H9 (cell line): ENCODE results near the gene MRTFA. TPM values are rescaled to one million over a fixed set of nuclear protein-coding genes. Genes with fewer than 3 reads are reported as not detected.

ENCODE experiments used
- DNase-seq: peaks from one replicate; pipeline ENCODE4 v3.0.0-alpha.2; 2017
- H2AFZ ChIP-seq: one replicate; pipeline ENCODE4 v1.6.1; 2013; ENCODE audit warnings: mild to moderate bottlenecking, low read length, control low read depth, moderate library complexity
- H2AK5ac ChIP-seq: 2 replicates; pipeline ENCODE4 v1.6.1; 2013; ENCODE audit warnings: low read length, control low read depth, mixed read lengths; ENCODE audit not compliant: insufficient read length
- H2BK120ac ChIP-seq: one replicate; pipeline ENCODE4 v1.6.1; 2013; ENCODE audit warnings: low read depth, mild to moderate bottlenecking, low read length, control low read depth, inconsistent platforms; ENCODE audit not compliant: poor library complexity, severe bottlenecking
- H2BK12ac ChIP-seq: 2 replicates; pipeline ENCODE4 v1.6.1; 2013; ENCODE audit warnings: low read length, control low read depth, mixed read lengths, low read depth; ENCODE audit not compliant: insufficient read length
- H2BK15ac ChIP-seq: 2 replicates; pipeline ENCODE4 v1.6.1; 2013; ENCODE audit warnings: low read depth, low read length, control low read depth
- H2BK20ac ChIP-seq: one replicate; pipeline ENCODE4 v1.6.1; 2013; ENCODE audit warnings: low read depth, mild to moderate bottlenecking, low read length, control low read depth, inconsistent platforms; ENCODE audit not compliant: poor library complexity, severe bottlenecking
- H2BK5ac ChIP-seq: 2 replicates; pipeline ENCODE4 v1.6.1; 2013; ENCODE audit warnings: low read length, control low read depth, mixed read lengths; ENCODE audit not compliant: insufficient read length
- H3K14ac ChIP-seq: 2 replicates; pipeline ENCODE4 v1.6.1; 2013; ENCODE audit warnings: low read length, control low read depth; ENCODE audit not compliant: insufficient read depth
- H3K18ac ChIP-seq: 2 replicates; pipeline ENCODE4 v1.6.1; 2013; ENCODE audit warnings: low read depth, mild to moderate bottlenecking, mixed read lengths, low read length, control low read depth; ENCODE audit not compliant: insufficient read length
- H3K23ac ChIP-seq: 2 replicates; pipeline ENCODE4 v1.6.1; 2013; ENCODE audit warnings: low read length, control low read depth, mixed read lengths, low read depth; ENCODE audit not compliant: insufficient read length
- H3K23me2 ChIP-seq: 2 replicates; pipeline ENCODE4 v1.6.1; 2013; ENCODE audit warnings: low read depth, mild to moderate bottlenecking, mixed read lengths, low read length, control low read depth; ENCODE audit not compliant: insufficient read length, poor library complexity, severe bottlenecking
- H3K27ac ChIP-seq: 2 replicates; pipeline ENCODE4 v1.5.1; 2013; ENCODE audit warnings: low read length, control low read depth, mixed read lengths, low read depth; ENCODE audit not compliant: insufficient read length
- H3K27me3 ChIP-seq: 2 replicates; pipeline ENCODE4 v1.6.1; 2013; ENCODE audit warnings: low read length, control low read depth, inconsistent platforms; ENCODE audit not compliant: insufficient read depth
- H3K4ac ChIP-seq: 2 replicates; pipeline ENCODE4 v1.6.1; 2013; ENCODE audit warnings: low read depth, mild to moderate bottlenecking, control low read depth, inconsistent platforms, low read length, moderate library complexity
- H3K4me1 ChIP-seq: 2 replicates; pipeline ENCODE4 v1.6.1; 2013; ENCODE audit warnings: low read length, control low read depth, inconsistent platforms; ENCODE audit not compliant: insufficient read depth
- H3K4me2 ChIP-seq: 2 replicates; pipeline ENCODE4 v1.6.1; 2013; ENCODE audit warnings: low read length, control low read depth, mixed read lengths; ENCODE audit not compliant: insufficient read length, insufficient read depth
- H3K56ac ChIP-seq: 2 replicates; pipeline ENCODE4 v1.6.1; 2013; ENCODE audit warnings: low read depth, mild to moderate bottlenecking, mixed read lengths, low read length, control low read depth; ENCODE audit not compliant: insufficient read length
- H3K79me1 ChIP-seq: 2 replicates; pipeline ENCODE4 v1.6.1; 2013; ENCODE audit warnings: low read depth, mild to moderate bottlenecking, moderate library complexity, low read length, control low read depth, inconsistent platforms; ENCODE audit not compliant: insufficient read depth, poor library complexity, severe bottlenecking
- H3K79me2 ChIP-seq: 2 replicates; pipeline ENCODE4 v1.6.1; 2013; ENCODE audit warnings: low read length, control low read depth, inconsistent platforms; ENCODE audit not compliant: insufficient read depth
- H3K9ac ChIP-seq: 2 replicates; pipeline ENCODE4 v1.6.1; 2013; ENCODE audit warnings: low read length, control low read depth, mixed read lengths; ENCODE audit not compliant: insufficient read length; ENCODE audit errors: extremely low read depth
- H3K9me3 ChIP-seq: one replicate; pipeline ENCODE4 v1.6.1; 2013; ENCODE audit warnings: low read depth, low read length, inconsistent platforms; ENCODE audit not compliant: control insufficient read depth
- H3T11ph ChIP-seq: one replicate; pipeline ENCODE4 v1.6.1; 2013; ENCODE audit warnings: mild to moderate bottlenecking, low read length, control low read depth, inconsistent platforms
- H4K20me1 ChIP-seq: one replicate; pipeline ENCODE4 v1.6.1; 2013; ENCODE audit not compliant: control insufficient read depth, insufficient read length, insufficient read depth
- H4K5ac ChIP-seq: 2 replicates; pipeline ENCODE4 v1.6.1; 2013; ENCODE audit warnings: low read depth, mild to moderate bottlenecking, mixed read lengths, low read length, control low read depth; ENCODE audit not compliant: insufficient read length
- H4K8ac ChIP-seq: replicated peaks from 2 replicates; pipeline ENCODE4 v1.6.1; 2013; ENCODE audit warnings: low read length, control low read depth, mixed read lengths, low read depth; ENCODE audit not compliant: insufficient read length
- H4K91ac ChIP-seq: 2 replicates; pipeline ENCODE4 v1.6.1; 2013; ENCODE audit warnings: low read depth, mild to moderate bottlenecking, moderate library complexity, mixed read lengths, low read length, control low read depth; ENCODE audit not compliant: insufficient read length
- H3K27ac Mint-ChIP-seq, 3 experiments: 2 replicates in 2 of 3; 3 replicates in 1 of 3; pipeline ENCODE4 v1.8.0; 2020 to 2021; ENCODE audit warnings: mixed read lengths in 3 of 3, mild to moderate bottlenecking in 1 of 3, moderate library complexity in 1 of 3
- H3K27me3 Mint-ChIP-seq: 2 replicates; pipeline ENCODE4 v1.8.0; 2021; ENCODE audit warnings: low read depth, mild to moderate bottlenecking, moderate library complexity, mixed read lengths
- H3K36me3 Mint-ChIP-seq, 3 experiments: 2 replicates in 2 of 3; 3 replicates in 1 of 3; pipeline ENCODE4 v1.8.0; 2020 to 2021; ENCODE audit warnings: low read depth in 3 of 3, mixed read lengths in 3 of 3; ENCODE audit not compliant: insufficient read depth in 1 of 3
- H3K4me1 Mint-ChIP-seq, 2 experiments: 2 replicates each; pipeline ENCODE4 v1.8.0; 2020; ENCODE audit warnings: mixed read lengths in 2 of 2
- H3K4me3 Mint-ChIP-seq, 2 experiments: 2 replicates in 1 of 2; 3 replicates in 1 of 2; pipeline ENCODE4 v1.8.0; 2020 to 2021; ENCODE audit warnings: mild to moderate bottlenecking in 2 of 2, mixed read lengths in 2 of 2, moderate library complexity in 1 of 2
- H3K9me3 Mint-ChIP-seq, 2 experiments: 2 replicates in 1 of 2; 3 replicates in 1 of 2; pipeline ENCODE4 v1.8.0; 2020; ENCODE audit warnings: mild to moderate bottlenecking in 2 of 2, mixed read lengths in 2 of 2, moderate library complexity in 1 of 2
- WGBS: extraction: QIAGEN DNeasy Blood & Tissue Kit; methylation state at CpG from one replicate; pipeline ENCODE4 v1.1.7; 2013; ENCODE audit warnings: missing lambda C conversion rate, low lambda C conversion rate, mixed read lengths; ENCODE audit not compliant: insufficient read length; ENCODE audit errors: extremely low coverage; 5-methylcytosine and 5-hydroxymethylcytosine counted together
- total RNA-seq: library from RNA; stranded (reverse); gene quantifications from 2 replicates; pipeline ENCODE4 v1.2.1, GENCODE V29; 2021
- TF ChIP-seq, protein P1 (sequence below): fragments of 200-600 bp; sonication (generic); conservative IDR thresholded peaks from 3 replicates; pipeline ENCODE4 v1.8.0; 2021; ENCODE audit warnings: antibody characterized with exemption, mild to moderate bottlenecking

Gene MRTFA
- total RNA-seq, 1 experiment from 2014 or later: 38.1 TPM

DNA sequence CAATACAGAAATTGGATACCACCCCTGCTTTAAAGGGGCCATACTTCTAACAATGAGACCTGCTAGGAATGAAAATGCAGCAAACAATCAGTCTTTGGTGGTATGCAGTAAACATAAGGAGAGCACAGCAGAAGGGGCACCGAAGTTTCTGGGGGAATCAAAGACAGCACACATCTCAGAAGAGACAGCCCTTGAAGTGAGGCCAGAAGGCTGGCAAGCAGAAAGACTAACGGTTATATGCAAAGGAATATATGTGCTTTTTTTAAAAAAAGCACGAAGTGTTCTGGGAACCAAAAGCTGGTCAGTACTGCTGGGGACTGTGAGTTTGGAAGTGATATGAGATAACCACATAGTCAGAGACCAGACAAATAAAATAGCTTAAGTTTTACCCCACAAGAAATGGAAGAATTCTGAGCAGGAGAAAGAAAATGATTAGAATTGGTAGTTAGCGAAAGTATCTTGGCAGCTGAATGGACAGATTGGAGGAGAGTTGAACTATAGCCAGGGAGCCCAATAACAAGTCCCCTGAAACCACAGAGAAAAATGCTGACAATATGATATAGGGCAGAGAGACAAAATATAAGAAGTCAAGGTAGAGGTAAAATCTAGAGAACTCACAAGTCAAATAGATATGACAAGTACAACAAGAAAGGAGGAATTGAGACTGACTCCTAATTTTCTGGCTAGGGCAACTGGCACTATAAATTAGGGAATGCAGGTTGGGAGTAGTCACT is 125.7 kb downstream of the MRTFA start:
- H2BK120ac ChIP-seq: no peak overlapping the region
- no peak overlapping the region for H2BK20ac ChIP-seq
- H4K5ac ChIP-seq: no peak overlapping the region
- no peaks in the 10 kb centered on the region for H3K27me3 ChIP-seq
- H3K9ac ChIP-seq: no peak overlapping the region
- H2BK15ac ChIP-seq: no peak overlapping the region
- no peaks in the 10 kb centered on the region for H3K79me1 ChIP-seq
- no peak overlapping the region for H3K56ac ChIP-seq
- H3K18ac ChIP-seq: no peak overlapping the region
- peaks cover 2% of the 10 kb centered on the region; the same call in 1 of the 2 replicates for H3K4me1 ChIP-seq
- H3K4me1 Mint-ChIP-seq: peaks cover 13 to 14% of the 10 kb centered on the region in 2 experiments
- H2AFZ ChIP-seq: no peak overlapping the region
- no peak for DNase-seq
- TF ChIP-seq, protein P1, sequence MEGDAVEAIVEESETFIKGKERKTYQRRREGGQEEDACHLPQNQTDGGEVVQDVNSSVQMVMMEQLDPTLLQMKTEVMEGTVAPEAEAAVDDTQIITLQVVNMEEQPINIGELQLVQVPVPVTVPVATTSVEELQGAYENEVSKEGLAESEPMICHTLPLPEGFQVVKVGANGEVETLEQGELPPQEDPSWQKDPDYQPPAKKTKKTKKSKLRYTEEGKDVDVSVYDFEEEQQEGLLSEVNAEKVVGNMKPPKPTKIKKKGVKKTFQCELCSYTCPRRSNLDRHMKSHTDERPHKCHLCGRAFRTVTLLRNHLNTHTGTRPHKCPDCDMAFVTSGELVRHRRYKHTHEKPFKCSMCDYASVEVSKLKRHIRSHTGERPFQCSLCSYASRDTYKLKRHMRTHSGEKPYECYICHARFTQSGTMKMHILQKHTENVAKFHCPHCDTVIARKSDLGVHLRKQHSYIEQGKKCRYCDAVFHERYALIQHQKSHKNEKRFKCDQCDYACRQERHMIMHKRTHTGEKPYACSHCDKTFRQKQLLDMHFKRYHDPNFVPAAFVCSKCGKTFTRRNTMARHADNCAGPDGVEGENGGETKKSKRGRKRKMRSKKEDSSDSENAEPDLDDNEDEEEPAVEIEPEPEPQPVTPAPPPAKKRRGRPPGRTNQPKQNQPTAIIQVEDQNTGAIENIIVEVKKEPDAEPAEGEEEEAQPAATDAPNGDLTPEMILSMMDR: no peak
- H3K27ac Mint-ChIP-seq: peak overlapping the region in 1 of 3 experiments; percentile 24; a peak in 1 of 7 replicates
- H3K14ac ChIP-seq: no peak overlapping the region
- no peaks in the 10 kb centered on the region for H3K36me3 Mint-ChIP-seq
- no peak overlapping the region for H3K27ac ChIP-seq
- H3K23ac ChIP-seq: no peak overlapping the region
- H3K79me2 ChIP-seq: no peaks in the 10 kb centered on the region
- no peak overlapping the region for H3T11ph ChIP-seq
- no peaks in the 10 kb centered on the region for H3K27me3 Mint-ChIP-seq
- H2BK12ac ChIP-seq: no peak overlapping the region
- H4K8ac ChIP-seq: no peak overlapping the region
- no peak overlapping the region for H3K4me2 ChIP-seq
- no peaks in the 10 kb centered on the region for H3K23me2 ChIP-seq
- H3K9me3 ChIP-seq: no peaks in the 10 kb centered on the region
- no peak overlapping the region for H2AK5ac ChIP-seq
- no peaks in the 10 kb centered on the region for H4K20me1 ChIP-seq
- no peaks in the 10 kb centered on the region for H3K9me3 Mint-ChIP-seq
- no peak overlapping the region for H3K4ac ChIP-seq
- no peak overlapping the region for H3K4me3 Mint-ChIP-seq
- no CpG with 5 or more reads among the region's 4 CpGs for WGBS
- no peak overlapping the region for H4K91ac ChIP-seq
- no peak overlapping the region for H2BK5ac ChIP-seq
